H1 (cell line): ENCODE data around the gene UBTD2. TPM values are rescaled to one million over a fixed set of nuclear protein-coding genes. Genes with fewer than 3 reads are reported as not detected.

Experiments used
- BCL11A ChIP-seq, 2 experiments: IDR thresholded peaks; one replicate each; pipeline ENCODE4 v1.6.1; 2011; ENCODE audit warnings: low read depth in 2 of 2, low read length in 2 of 2, mild to moderate bottlenecking in 2 of 2
- CHD2 ChIP-seq: IDR thresholded peaks from 2 replicates; pipeline ENCODE4 v1.6.1; 2012; ENCODE audit warnings: low read length, improper control_type of control experiment
- NANOG ChIP-seq: IDR thresholded peaks from 2 replicates; pipeline ENCODE4 v1.6.1; 2011; ENCODE audit warnings: low read length, low read depth, mild to moderate bottlenecking, inconsistent platforms; ENCODE audit not compliant: insufficient read depth, poor library complexity, severe bottlenecking
- SP1 ChIP-seq: IDR thresholded peaks from 2 replicates; pipeline ENCODE4 v1.6.1; 2011; ENCODE audit warnings: low read depth, low read length
- polyA plus RNA-seq, 7 experiments: library from polyadenylated mRNA; depleted of rRNA in 3 of 7; stranded (reverse) in 5 of 7; unstranded in 2 of 7; fragments of >200 nt in 5 of 7; fragments of 200-250 nt in 2 of 7; gene quantifications; 1 replicate in 5 of 7; 2 replicates in 1 of 7; 4 replicates in 1 of 7; pipeline versions ENCODE4 v1.2.1 to v1.2.3, GENCODE V29; 2011 to 2013; ENCODE audit warnings: missing spikeins in 2 of 7, mixed read lengths in 2 of 7
- total RNA-seq: library from RNA; stranded (reverse); fragmentation: NEBNext Ultra II Directional; extraction: Animal tissue kit (Norgen Biotek cat#: 25700); gene quantifications from 2 replicates; pipeline ENCODE4 v1.2.1, GENCODE V29; 2021

The UBTD2 gene
- total and polyA plus RNA-seq, 2 of the 8 experiments (the other 6 are each of a cell fraction or from before 2014, with no cell fraction given), result 14.5 to 39.2 TPM

- no peak for TF ChIP-seq SP1
- no peak for TF ChIP-seq BCL11A (IDR thresholded peaks at IDR 0.05; ENCODE audit: low read depth in 2 of 2, low read length in 2 of 2)
- TF ChIP-seq NANOG, result no peak
- TF ChIP-seq CHD2, result no peak
Observed at GRCh38 chr5:172235827-172236736, 47.5 kb downstream of the UBTD2 start (continued).
